T-cell (primary cell): Measurements from ENCODE around the gene MFSD11. TPM values are rescaled to one million over a fixed set of nuclear protein-coding genes. Genes with fewer than 3 reads are reported as not detected.

Experiments used
- ATAC-seq, 4 experiments: fragments of 200-7000 bp in 3 of 4; fragments of 150-1000 bp in 1 of 4; cut with Tn5 transposase; replicated peaks in 1 of 4; 1 replicate in 3 of 4; 2 replicates in 1 of 4; pipeline ENCODE4 v1.10.0; 2021; ENCODE audit warnings: moderate library complexity in 3 of 4, mild to moderate bottlenecking in 2 of 4, moderate number of reproducible peaks in 1 of 4
- CTCF ChIA-PET, 2 donors: fragments of 300-600 bp; sonication (Branson Sonifier 250); formaldehyde crosslinking; loops; one replicate each; lab custom pipeline; 2022; ENCODE audit warnings: antibody characterized with exemption in 2 of 2; lab: Charles Lee
- POLR2A ChIA-PET, 2 donors: fragments of 300-600 bp; sonication (Branson Sonifier 250); formaldehyde crosslinking; loops; one replicate each; lab custom pipeline; 2022; ENCODE audit warnings: antibody characterized with exemption in 2 of 2; lab: Charles Lee
- DNase-seq, 35 experiments: peaks; one replicate each; pipeline versions ENCODE4 v3.0.0 to v3.0.0-alpha.2; 2013 to 2023
- H3K27ac ChIP-seq: one replicate; pipeline ENCODE4 v1.5.1; 2013; ENCODE audit warnings: low read length
- H3K27me3 ChIP-seq, 2 experiments: replicated peaks in 1 of 2; 1 replicate in 1 of 2; 2 replicates in 1 of 2; pipeline versions ENCODE4 v1.6.1 to v1.7.0; 2013; ENCODE audit warnings: low read length in 1 of 2, mixed read lengths in 1 of 2; ENCODE audit not compliant: control insufficient read depth in 2 of 2, insufficient read depth in 2 of 2; ENCODE audit errors: extremely low read depth in 1 of 2
- H3K36me3 ChIP-seq, 2 donors: 1 replicate in 1 of 2; 2 replicates in 1 of 2; pipeline versions ENCODE4 v1.6.1 to v1.7.0; 2013; ENCODE audit warnings: low read length in 1 of 2; ENCODE audit not compliant: control insufficient read depth in 2 of 2, insufficient read depth in 1 of 2; ENCODE audit errors: extremely low read depth in 1 of 2
- H3K4me1 ChIP-seq, 2 experiments: 1 replicate in 1 of 2; 2 replicates in 1 of 2; pipeline versions ENCODE4 v1.6.1 to v1.7.0; 2013; ENCODE audit warnings: low read length in 2 of 2, mixed read lengths in 1 of 2; ENCODE audit not compliant: insufficient read depth in 2 of 2, control insufficient read depth in 1 of 2; ENCODE audit errors: extremely low read depth in 1 of 2
- H3K4me3 ChIP-seq, 2 donors: 1 replicate in 1 of 2; 2 replicates in 1 of 2; pipeline versions ENCODE4 v1.5.1 to v1.7.0; 2013; ENCODE audit warnings: mild to moderate bottlenecking in 2 of 2, low read length in 1 of 2, moderate library complexity in 1 of 2; ENCODE audit not compliant: control insufficient read depth in 1 of 2; ENCODE audit errors: extremely low read depth in 1 of 2
- H3K9me3 ChIP-seq: 2 replicates; pipeline ENCODE4 v1.7.0; 2013
- H3K27ac Mint-ChIP-seq, 2 donors: one replicate each; pipeline ENCODE4 v1.8.0; 2020 to 2021; ENCODE audit warnings: mild to moderate bottlenecking in 2 of 2, mixed read lengths in 2 of 2
- H3K27me3 Mint-ChIP-seq, 2 donors: one replicate each; pipeline ENCODE4 v1.8.0; 2021 to 2022; ENCODE audit warnings: mixed read lengths in 2 of 2
- H3K36me3 Mint-ChIP-seq: one replicate; pipeline ENCODE4 v1.8.0; 2021; ENCODE audit warnings: mixed read lengths
- H3K4me1 Mint-ChIP-seq, 3 donors: one replicate each; pipeline ENCODE4 v1.8.0; 2020 to 2022; ENCODE audit warnings: mixed read lengths in 3 of 3, mild to moderate bottlenecking in 1 of 3
- H3K4me3 Mint-ChIP-seq, 3 donors: one replicate each; pipeline ENCODE4 v1.8.0; 2020 to 2022; ENCODE audit warnings: mild to moderate bottlenecking in 3 of 3, mixed read lengths in 3 of 3, moderate library complexity in 3 of 3
- H3K9me3 Mint-ChIP-seq, 3 donors: one replicate each; pipeline ENCODE4 v1.8.0; 2020 to 2022; ENCODE audit warnings: mixed read lengths in 3 of 3
- WGBS: methylation state at CpG from one replicate; pipeline ENCODE4 v1.1.5; 2013; ENCODE audit warnings: missing lambda C conversion rate; ENCODE audit not compliant: insufficient coverage; 5-methylcytosine and 5-hydroxymethylcytosine counted together
- total RNA-seq, 35 experiments: library from RNA in 6 of 35; stranded (reverse) in 6 of 35; fragments of 120-200 nt in 1 of 35; gene quantifications; one replicate each; pipeline versions ENCODE4 v1.2.1 to v1.2.4 and lab custom pipeline; 2013 to 2026

MFSD11 gene
- total RNA-seq, 5 donors from 2014 or later (not counting 1 experiment from before 2014, with no cell fraction given) = 30.5 to 41.5 (median 34.6) TPM

DNA sequence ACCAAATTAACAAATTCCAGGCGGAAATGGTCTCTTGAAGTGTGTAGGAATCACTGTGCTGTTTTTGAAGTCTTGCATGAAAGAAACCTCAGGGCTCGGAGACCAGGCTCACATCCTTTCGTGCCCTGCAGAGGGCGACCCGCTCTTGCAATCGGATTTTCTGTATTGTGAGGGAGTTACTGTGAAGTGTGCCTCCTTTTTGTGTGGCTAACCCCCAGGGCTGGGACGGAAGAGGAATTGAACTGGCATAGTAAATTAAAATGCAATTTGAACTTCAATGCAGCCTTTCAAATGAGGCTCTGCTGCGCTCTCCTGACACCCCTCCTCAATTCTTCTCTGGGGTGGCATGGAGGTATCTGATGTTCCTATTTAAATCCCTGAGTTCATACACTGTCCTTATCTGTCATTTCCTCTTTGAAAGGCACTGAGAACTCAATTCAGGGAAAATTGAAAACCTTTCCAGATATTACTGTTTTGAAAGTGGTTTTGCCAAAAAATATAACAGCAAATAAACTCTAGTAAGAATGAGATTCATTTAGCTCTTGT lies 78.7 kb downstream of the MFSD11 start:
- Histone ChIP-seq H3K27me3 (peaks cover 0 to 17% of the 10 kb centered on the region in 2 experiments), H3K36me3 (no peaks in the 10 kb centered on the region), H3K4me1 (peaks cover 5 to 6% of the 10 kb centered on the region in 2 experiments), H3K4me3 (no peak overlapping the region), H3K27ac (no peak overlapping the region), H3K9me3 (no peaks in the 10 kb centered on the region)
- Mint-ChIP-seq H3K27me3 (no peaks in the 10 kb centered on the region), H3K4me1 (peaks cover 7 to 8% (median 8%) of the 10 kb centered on the region in 3 donors), H3K27ac (peak overlapping the region; percentile 12 to 17), H3K4me3 (peak overlapping the region in 1 of 3 donors; percentile 8), H3K36me3 (no peaks in the 10 kb centered on the region), H3K9me3 (no peaks in the 10 kb centered on the region)
- CTCF ChIA-PET = interaction anchor here in 1 of 2 donors (1.2 kb wide), 1 partner anchor 78 kb away, joined by 3 read pairs; no protein-coding TSS in a partner anchor
- 4% methylated on average over 5 of the region's 8 CpGs for WGBS
- ATAC-seq (peak; percentile 93 to 100 (median 97)), DNase-seq (peak; percentile 43 to 76 (median 58))
- POLR2A ChIA-PET = no interaction called here

DNA sequence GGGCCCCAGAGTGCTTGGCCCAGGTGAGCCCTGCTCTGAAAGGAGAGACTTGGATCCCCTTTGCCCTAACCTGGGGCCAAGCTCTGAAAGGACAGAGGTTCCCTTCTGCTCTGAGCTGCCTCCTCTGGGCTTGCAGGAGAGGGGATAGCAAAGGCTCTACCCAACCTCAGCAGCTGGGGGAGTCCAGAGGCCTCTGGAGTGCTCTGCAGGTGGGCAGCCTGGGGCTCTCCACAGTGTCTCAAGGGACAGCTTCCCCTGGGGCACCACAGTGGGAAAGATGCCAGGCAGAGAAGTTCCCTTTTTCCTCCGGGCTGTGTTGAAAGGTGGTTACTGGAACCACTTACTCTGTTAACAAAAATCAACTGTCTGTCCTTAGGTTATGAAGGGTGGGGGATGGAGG lies 82.1 kb downstream of the MFSD11 start:
- peaks cover 7 to 8% (median 8%) of the 10 kb centered on the region in 3 donors for H3K4me1 Mint-ChIP-seq
- no peaks in the 10 kb centered on the region for H3K27me3 Mint-ChIP-seq
- ChIA-PET CTCF (no interaction called here), POLR2A (no interaction called here)
- Histone ChIP-seq H3K27me3 (peaks cover 0 to 4% of the 10 kb centered on the region in 2 experiments), H3K4me1 (peaks cover 5 to 6% of the 10 kb centered on the region in 2 experiments), H3K27ac (no peak overlapping the region), H3K36me3 (no peaks in the 10 kb centered on the region), H3K9me3 (no peaks in the 10 kb centered on the region), H3K4me3 (no peak overlapping the region)
- no peaks in the 10 kb centered on the region for H3K36me3 Mint-ChIP-seq
- no peaks in the 10 kb centered on the region for H3K9me3 Mint-ChIP-seq
- no peak overlapping the region for H3K4me3 Mint-ChIP-seq
- no peak overlapping the region for H3K27ac Mint-ChIP-seq
- no CpG with 5 or more reads among the region's 1 CpG for WGBS
- DNase-seq (no peak), ATAC-seq (no peak)

DNA sequence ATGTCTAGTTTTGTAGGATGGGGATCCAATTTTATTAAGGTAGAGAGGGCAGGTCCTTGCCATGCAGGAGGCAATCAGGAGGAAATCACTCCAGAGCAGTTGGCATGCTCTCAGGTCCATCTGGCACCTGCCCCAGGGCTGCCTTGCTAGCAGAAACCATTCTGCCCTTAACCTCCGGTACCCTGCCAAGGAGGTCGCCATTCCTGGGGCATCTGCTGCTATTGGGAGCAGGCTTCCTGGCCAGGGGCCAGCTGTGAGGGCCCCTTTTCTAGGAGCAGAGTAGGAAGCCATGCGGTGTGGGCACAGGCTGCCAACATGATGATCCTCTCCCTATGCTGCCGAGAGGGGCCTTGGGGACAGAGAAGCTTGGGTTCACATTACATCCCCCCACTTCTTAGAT lies 82.6 kb downstream of the MFSD11 start:
- Mint-ChIP-seq H3K27me3 (no peaks in the 10 kb centered on the region), H3K36me3 (no peaks in the 10 kb centered on the region), H3K4me1 (peaks cover 7 to 8% (median 8%) of the 10 kb centered on the region in 3 donors), H3K9me3 (no peaks in the 10 kb centered on the region), H3K4me3 (no peak overlapping the region), H3K27ac (no peak overlapping the region)
- WGBS = 76% methylated on average over 2 of the region's 4 CpGs
- no peak overlapping the region for H3K4me3 ChIP-seq
- DNase-seq (no peak), ATAC-seq (no peak)
- no peaks in the 10 kb centered on the region for H3K36me3 ChIP-seq
- H3K4me1 ChIP-seq = peaks cover 5 to 6% of the 10 kb centered on the region in 2 experiments
- peaks cover 0 to 3% of the 10 kb centered on the region in 2 experiments for H3K27me3 ChIP-seq
- H3K9me3 ChIP-seq = no peaks in the 10 kb centered on the region
- CTCF ChIA-PET = no interaction called here
- POLR2A ChIA-PET = no interaction called here
- H3K27ac ChIP-seq = no peak overlapping the region

DNA sequence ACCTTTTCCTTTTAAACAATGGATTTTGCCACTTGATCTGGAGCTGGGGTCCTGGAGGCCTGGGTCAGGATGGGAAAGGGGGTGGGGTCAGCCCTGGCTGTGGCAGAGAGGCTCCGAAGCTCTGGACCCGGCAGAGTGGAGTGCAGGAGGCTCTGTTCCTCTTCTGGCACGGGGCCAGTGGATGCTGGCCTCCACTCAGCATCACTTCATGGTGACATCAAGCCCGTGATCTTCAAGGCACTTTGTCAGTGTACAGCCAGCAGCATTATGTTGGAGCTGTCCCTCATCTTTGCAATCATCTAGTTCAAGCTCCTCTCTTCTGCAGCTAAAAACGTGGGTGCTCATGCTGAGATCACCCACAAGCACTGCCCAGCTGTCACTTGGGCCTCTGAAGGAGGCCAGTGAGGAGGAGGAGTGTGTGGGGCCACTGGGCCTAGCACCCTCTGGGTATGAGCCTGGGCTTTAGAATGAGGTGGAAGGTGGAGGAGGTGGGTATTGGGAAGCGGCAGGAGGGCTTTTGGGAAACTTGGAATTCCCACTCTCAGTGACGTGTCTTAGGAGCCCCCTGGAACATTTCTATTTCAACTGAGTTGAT lies 84.4 kb downstream of the MFSD11 start:
- Mint-ChIP-seq H3K9me3 (no peaks in the 10 kb centered on the region), H3K27ac (no peak overlapping the region), H3K4me3 (no peak overlapping the region), H3K36me3 (no peaks in the 10 kb centered on the region), H3K4me1 (peaks cover 0 to 7% (median 2%) of the 10 kb centered on the region in 3 donors), H3K27me3 (no peaks in the 10 kb centered on the region)
- ChIA-PET POLR2A (no interaction called here), CTCF (no interaction called here)
- no peak for DNase-seq
- H3K4me1 ChIP-seq = peaks cover 0 to 8% of the 10 kb centered on the region in 2 experiments
- no peak overlapping the region for H3K27ac ChIP-seq
- ATAC-seq = no peak
- H3K4me3 ChIP-seq = no peak overlapping the region
- WGBS = 80% methylated on average over 2 of the region's 7 CpGs
- no peaks in the 10 kb centered on the region for H3K36me3 ChIP-seq
- no peaks in the 10 kb centered on the region for H3K9me3 ChIP-seq
- H3K27me3 ChIP-seq = peaks cover 0 to 16% of the 10 kb centered on the region in 2 experiments

DNA sequence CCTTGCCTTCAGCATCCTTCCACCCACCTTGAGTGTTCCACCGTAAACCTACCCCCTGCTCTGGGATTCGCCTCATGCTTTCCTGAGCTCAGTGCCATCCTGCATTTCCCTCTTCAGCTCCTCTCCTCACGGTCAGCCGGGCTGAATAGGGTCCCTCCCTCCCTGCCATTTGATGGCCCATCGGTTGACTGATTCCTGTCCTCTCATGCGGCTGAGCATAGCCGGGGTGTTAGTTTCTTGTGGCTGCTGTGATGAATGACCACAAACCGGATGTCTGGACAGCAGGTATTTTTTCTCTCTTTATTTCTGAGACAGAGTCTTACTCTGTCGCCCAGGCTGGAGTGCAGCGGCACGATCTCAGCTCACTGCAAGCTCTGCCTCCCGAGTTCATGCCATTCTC lies 86.2 kb downstream of the MFSD11 start:
- no peak for ATAC-seq
- POLR2A ChIA-PET = interaction anchor here in 1 of 2 donors (0.7 kb wide), 1 partner anchor 944 kb away, joined by 12 read pairs; no protein-coding TSS in a partner anchor
- Mint-ChIP-seq H3K9me3 (no peaks in the 10 kb centered on the region), H3K4me3 (no peak overlapping the region), H3K27me3 (peaks cover 0 to 2% of the 10 kb centered on the region in 2 donors), H3K36me3 (no peaks in the 10 kb centered on the region), H3K27ac (no peak overlapping the region), H3K4me1 (peaks cover 0 to 9% (median 2%) of the 10 kb centered on the region in 3 donors)
- Histone ChIP-seq H3K27me3 (peaks cover 0 to 20% of the 10 kb centered on the region in 2 experiments), H3K9me3 (no peaks in the 10 kb centered on the region), H3K4me3 (no peak overlapping the region), H3K4me1 (peaks cover 0 to 8% of the 10 kb centered on the region in 2 experiments), H3K27ac (no peak overlapping the region), H3K36me3 (no peaks in the 10 kb centered on the region)
- 89% methylated on average over 8 of the region's 12 CpGs for WGBS
- CTCF ChIA-PET = no interaction called here
- no peak for DNase-seq

GRCh38 chr17:76826330-76827068 lies 88.6 kb downstream of the MFSD11 start:
- Mint-ChIP-seq H3K4me3 (peak overlapping the region in 1 of 3 donors; percentile 4), H3K36me3 (no peaks in the 10 kb centered on the region), H3K27me3 (peaks cover 0 to 2% of the 10 kb centered on the region in 2 donors), H3K27ac (no peak overlapping the region), H3K4me1 (peaks cover 0 to 9% (median 2%) of the 10 kb centered on the region in 3 donors), H3K9me3 (no peaks in the 10 kb centered on the region)
- Histone ChIP-seq H3K27me3 (peaks cover 0 to 21% of the 10 kb centered on the region in 2 experiments), H3K36me3 (no peaks in the 10 kb centered on the region), H3K4me1 (peaks cover 0 to 8% of the 10 kb centered on the region in 2 experiments), H3K4me3 (no peak overlapping the region), H3K9me3 (no peaks in the 10 kb centered on the region), H3K27ac (no peak overlapping the region)
- DNase-seq (peak in 2 of 35 experiments; percentile 9), ATAC-seq (peak in 1 of 4 experiments; percentile 42)
- ChIA-PET POLR2A (no interaction called here), CTCF (no interaction called here)
- 66% methylated on average over 12 of the region's 24 CpGs for WGBS
